Body of pancreas (tissue), 4 donors: ENCODE results near the gene CRHR2.

Experiments used
- POLR2A ChIP-seq, 3 donors: fragments of 450-650 bp; IDR thresholded peaks; one replicate each; pipeline ENCODE4 v1.6.1; 2016; ENCODE audit warnings: antibody characterized with exemption in 3 of 3, mild to moderate bottlenecking in 2 of 3
- TF ChIP-seq, protein P1 (sequence below), 7 experiments: fragments of 450-650 bp in 4 of 7; fragments of 200-600 bp in 3 of 7; sonication (generic) in 3 of 7; IDR thresholded peaks; one replicate each; pipeline ENCODE4 v1.5.1; 2016 to 2019; ENCODE audit warnings: antibody characterized with exemption in 7 of 7

DNA sequence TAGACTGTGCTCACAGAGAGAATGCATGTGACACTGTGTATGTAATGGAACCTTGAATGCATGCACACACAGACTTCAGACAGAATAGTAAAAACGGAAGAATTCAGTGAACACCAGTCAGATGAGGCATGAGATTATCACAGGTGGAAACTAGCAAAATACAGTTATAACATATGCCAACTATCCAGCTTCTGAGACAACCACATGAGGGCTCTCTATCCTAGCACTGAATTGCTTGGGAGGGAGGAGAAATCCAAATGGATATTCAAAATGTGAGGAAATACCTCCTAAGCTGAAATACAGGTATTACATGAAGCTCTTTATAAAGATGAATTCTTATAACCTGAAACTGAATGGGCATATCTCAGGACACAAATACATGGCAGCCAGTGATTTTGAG lies 57.0 kb downstream of the CRHR2 start:
- TF ChIP-seq, protein P1, sequence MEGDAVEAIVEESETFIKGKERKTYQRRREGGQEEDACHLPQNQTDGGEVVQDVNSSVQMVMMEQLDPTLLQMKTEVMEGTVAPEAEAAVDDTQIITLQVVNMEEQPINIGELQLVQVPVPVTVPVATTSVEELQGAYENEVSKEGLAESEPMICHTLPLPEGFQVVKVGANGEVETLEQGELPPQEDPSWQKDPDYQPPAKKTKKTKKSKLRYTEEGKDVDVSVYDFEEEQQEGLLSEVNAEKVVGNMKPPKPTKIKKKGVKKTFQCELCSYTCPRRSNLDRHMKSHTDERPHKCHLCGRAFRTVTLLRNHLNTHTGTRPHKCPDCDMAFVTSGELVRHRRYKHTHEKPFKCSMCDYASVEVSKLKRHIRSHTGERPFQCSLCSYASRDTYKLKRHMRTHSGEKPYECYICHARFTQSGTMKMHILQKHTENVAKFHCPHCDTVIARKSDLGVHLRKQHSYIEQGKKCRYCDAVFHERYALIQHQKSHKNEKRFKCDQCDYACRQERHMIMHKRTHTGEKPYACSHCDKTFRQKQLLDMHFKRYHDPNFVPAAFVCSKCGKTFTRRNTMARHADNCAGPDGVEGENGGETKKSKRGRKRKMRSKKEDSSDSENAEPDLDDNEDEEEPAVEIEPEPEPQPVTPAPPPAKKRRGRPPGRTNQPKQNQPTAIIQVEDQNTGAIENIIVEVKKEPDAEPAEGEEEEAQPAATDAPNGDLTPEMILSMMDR (IDR thresholded peaks at IDR 0.05): peak in 6 of 7 experiments; percentile 20 to 79 (median 67)
- no peak for TF ChIP-seq POLR2A (IDR thresholded peaks at IDR 0.05)
